SU-DHL-6 (cell line): Measurements from ENCODE around the gene CHRNE.

Experiments
- CTCF ChIP-seq: fragments of 200-600 bp; sonication (generic); IDR thresholded peaks from one replicate; pipeline ENCODE4 v1.5.1; 2017; ENCODE audit warnings: antibody characterized with exemption, mild to moderate bottlenecking, low read length, moderate library complexity; ENCODE audit not compliant: insufficient read depth, poor library complexity, severe bottlenecking
- EZH2phosphoT487 ChIP-seq: fragments of 200-600 bp; sonication (generic), shearing (Covaris generic); conservative IDR thresholded peaks from 2 replicates; pipeline ENCODE4 v1.6.1; 2018; ENCODE audit warnings: mild to moderate bottlenecking, antibody characterized with exemption, low read length, moderate library complexity, mixed read lengths

DNA sequence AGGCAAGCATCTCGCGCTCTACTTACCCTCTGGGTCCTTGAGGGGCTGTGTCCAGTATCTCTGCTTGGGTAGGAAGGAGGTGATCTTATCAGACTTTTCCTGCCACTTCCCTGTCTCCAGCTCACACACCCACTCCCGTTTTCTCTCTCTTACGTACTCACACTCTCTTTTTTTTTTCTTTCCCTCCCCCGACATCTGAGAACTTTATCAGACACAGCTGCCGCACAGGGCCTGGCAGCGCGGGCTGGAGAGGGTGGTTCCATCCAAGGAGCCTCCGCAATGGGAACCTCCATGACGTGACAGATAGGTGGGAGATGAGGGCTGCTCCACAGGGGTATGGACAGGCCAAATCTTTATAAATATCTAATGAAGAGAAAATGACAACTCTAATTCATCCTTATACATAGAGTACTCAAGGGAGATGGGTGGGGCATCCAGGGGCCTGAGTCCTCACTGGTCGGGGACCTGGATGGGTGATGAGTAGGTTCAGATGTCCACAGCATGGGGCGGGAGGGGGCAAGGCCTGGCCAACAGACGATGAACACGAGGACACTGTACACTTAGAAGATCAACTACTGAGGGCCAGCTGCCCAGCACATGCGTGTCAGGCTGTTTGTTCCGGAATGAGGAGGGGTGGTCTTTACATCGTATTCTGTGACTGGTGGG lies 46.5 kb downstream of the CHRNE start:
- TF ChIP-seq CTCF, result no peak
- TF ChIP-seq EZH2phosphoT487, result no peak
